Gastroesophageal sphincter (tissue), 4 donors: ENCODE results near the gene ZNF200. TPM values are rescaled to one million over a fixed set of nuclear protein-coding genes. Genes with fewer than 3 reads are reported as not detected.

Experiments used
- ATAC-seq: fragments of 150-250 bp; one replicate; pipeline ENCODE4 v1.9.1; 2016; ENCODE audit warnings: mild to moderate bottlenecking, moderate library complexity
- H3K27ac ChIP-seq, 4 donors: fragments of 200-600 bp; sonication (generic) in 3 of 4; 1 replicate in 3 of 4; 2 replicates in 1 of 4; pipeline ENCODE4 v1.5.1; 2016 to 2019
- H3K27me3 ChIP-seq: fragments of 200-600 bp; sonication (generic); one replicate; pipeline ENCODE4 v1.5.1; 2019
- H3K36me3 ChIP-seq, 2 donors: fragments of 200-600 bp; sonication (generic); one replicate each; pipeline ENCODE4 v1.5.1; 2019; ENCODE audit warnings: control low read depth in 1 of 2
- H3K4me1 ChIP-seq, 3 donors: fragments of 200-600 bp; sonication (generic); 1 replicate in 2 of 3; 2 replicates in 1 of 3; pipeline ENCODE4 v1.5.1; 2016 to 2019; ENCODE audit warnings: control low read depth in 2 of 3
- H3K4me3 ChIP-seq, 2 donors: fragments of 200-600 bp; sonication (generic); one replicate each; pipeline ENCODE4 v1.5.1; 2019; ENCODE audit warnings: mild to moderate bottlenecking in 1 of 2, moderate library complexity in 1 of 2
- H3K9me3 ChIP-seq, 3 donors: fragments of 200-600 bp; sonication (generic); one replicate each; pipeline ENCODE4 v1.5.1; 2017 to 2019; ENCODE audit warnings: control low read depth in 2 of 3
- CTCF ChIP-seq, 4 experiments: fragments of 200-600 bp in 2 of 4; fragments of 450-650 bp in 2 of 4; sonication (generic) in 1 of 4; IDR thresholded peaks; one replicate each; pipeline ENCODE4 v1.5.1; 2017 to 2019; ENCODE audit warnings: antibody characterized with exemption in 4 of 4, mild to moderate bottlenecking in 2 of 4, moderate library complexity in 2 of 4
- EP300 ChIP-seq: sonication (generic); formaldehyde crosslinking; IDR thresholded peaks from one replicate; pipeline ENCODE4 v1.6.1; 2017; ENCODE audit warnings: antibody characterized with exemption, mild to moderate bottlenecking
- POLR2A ChIP-seq, 2 donors: fragments of 450-650 bp; IDR thresholded peaks; one replicate each; pipeline ENCODE4 v1.6.1; 2017; ENCODE audit warnings: antibody characterized with exemption in 2 of 2, mild to moderate bottlenecking in 2 of 2, moderate library complexity in 1 of 2
- POLR2AphosphoS5 ChIP-seq: sonication (generic); formaldehyde crosslinking; IDR thresholded peaks from one replicate; pipeline ENCODE4 v1.6.1; 2017; ENCODE audit warnings: antibody characterized with exemption
- WGBS, 2 donors: methylation state at CpG; one replicate each; pipeline ENCODE4 v1.1.5; 2018; ENCODE audit warnings: low coverage in 1 of 2; 5-methylcytosine and 5-hydroxymethylcytosine counted together
- total RNA-seq, 4 donors: library from RNA; depleted of rRNA; stranded (reverse); fragments of >200 nt; gene quantifications; one replicate each; pipeline ENCODE4 v1.1.0, GENCODE V29; 2016

ZNF200 gene
- 10 to 100 TPM in 2 of 4 donors, 1 to 10 TPM in 2; 5.2 to 11.8 (median 8.0) TPM for total RNA-seq

GRCh38 chr16:3234857-3235561, at the start of gene ZNF200:
Gene ZNF200 (minus strand): TSS chr16:3235158. CDS start chr16:3233755, 1,403 bp downstream.
- Histone ChIP-seq H3K27ac (peak within 1 kb of the TSS; percentile 40 to 98 (median 93)), H3K4me3 (peak within 1 kb of the TSS; percentile 53 to 68), H3K4me1 (peaks cover 0 to 15% (median 0%) of the 10 kb centered on the region in 3 donors), H3K36me3 (peaks cover 11 to 37% of the 10 kb centered on the region in 2 donors), H3K9me3 (peaks cover 0 to 20% (median 0%) of the 10 kb centered on the region in 3 donors), H3K27me3 (no peaks in the 10 kb centered on the region)
- peak; percentile 99 for ATAC-seq
- WGBS, 2 donors: 0% methylated on average over 3 of the region's 59 CpGs; no CpG with 5 or more reads in 1 of the 2 donors
- peak; percentile 49 to 57 for TF ChIP-seq POLR2A (IDR thresholded peaks at IDR 0.05)
- no peak for TF ChIP-seq CTCF (IDR thresholded peaks at IDR 0.05)
- TF ChIP-seq EP300: no peak
- TF ChIP-seq POLR2AphosphoS5: peak; percentile 80

GRCh38 chr16:3283543-3284447, 48.8 kb upstream of the ZNF200 start:
- Histone ChIP-seq H3K36me3 (peaks cover 0 to 43% of the 10 kb centered on the region in 2 donors), H3K9me3 (peaks cover 0 to 43% (median 0%) of the 10 kb centered on the region in 3 donors), H3K27me3 (no peaks in the 10 kb centered on the region), H3K4me3 (peak overlapping the region; percentile 88 to 92), H3K4me1 (peaks cover 0 to 35% (median 16%) of the 10 kb centered on the region in 3 donors), H3K27ac (peak overlapping the region; percentile 83 to 100 (median 98))
- 43 to 45% methylated on average over 3 to 8 of the region's 56 CpGs for WGBS, 2 donors
- no peak for TF ChIP-seq POLR2AphosphoS5
- peak in 1 of 4 experiments; percentile 16 for TF ChIP-seq CTCF (IDR thresholded peaks at IDR 0.05)
- ATAC-seq: no peak

- Histone ChIP-seq H3K27me3 (no peaks in the 10 kb centered on the region), H3K4me1 (peaks cover 0 to 35% (median 16%) of the 10 kb centered on the region in 3 donors), H3K36me3 (peaks cover 0 to 34% of the 10 kb centered on the region in 2 donors), H3K4me3 (peak within 1 kb of the TSS; percentile 88 to 92), H3K9me3 (peaks cover 0 to 34% (median 0%) of the 10 kb centered on the region in 3 donors), H3K27ac (peak within 1 kb of the TSS; percentile 83 to 100 (median 98))
- WGBS, 2 donors: 0% methylated on average over 9 of the region's 72 CpGs; no CpG with 5 or more reads in 1 of the 2 donors
- ATAC-seq: peak; percentile 97
- TF ChIP-seq POLR2A (IDR thresholded peaks at IDR 0.05) (peak; percentile 55 to 57), POLR2AphosphoS5 (peak; percentile 86), CTCF (IDR thresholded peaks at IDR 0.05) (peak in 2 of 4 experiments; percentile 10 to 21), EP300 (no peak)
These were observed 48.0 kb upstream of the ZNF200 start, which contains the start of gene ZNF263 for GRCh38 chr16:3282730-3283542. Gene ZNF263 (plus strand): TSS chr16:3283491. CDS start chr16:3283819, 328 bp downstream.

- WGBS, 2 donors: 0 to 42% methylated on average over 5 to 12 of the region's 29 CpGs
- TF ChIP-seq EP300 (no peak), POLR2A (IDR thresholded peaks at IDR 0.05) (no peak), CTCF (IDR thresholded peaks at IDR 0.05) (no peak), POLR2AphosphoS5 (no peak)
- H3K36me3 ChIP-seq: peaks cover 0 to 27% of the 10 kb centered on the region in 2 donors
- peak; percentile 7 for ATAC-seq
- H3K4me1 ChIP-seq: peaks cover 0 to 35% (median 16%) of the 10 kb centered on the region in 3 donors
- H3K4me3 ChIP-seq: peak overlapping the region; percentile 88 to 92
- no peaks in the 10 kb centered on the region for H3K27me3 ChIP-seq
- peaks cover 0 to 27% (median 0%) of the 10 kb centered on the region in 3 donors for H3K9me3 ChIP-seq
- H3K27ac ChIP-seq: peak overlapping the region; percentile 83 to 100 (median 98)
These were observed 47.3 kb upstream of the ZNF200 start for GRCh38 chr16:3282103-3282729.
